ENCODE measurements around the gene CCRL2. TPM values are rescaled to one million over a fixed set of nuclear protein-coding genes. Genes with fewer than 3 reads are reported as not detected.

The CCRL2 gene
- total and polyA plus RNA-seq, 9 of the 15 experiments (the other 6 are each of a cell fraction or from before 2014, with no cell fraction given) = 3.4 to 5.7 (median 4.0) TPM

DNA sequence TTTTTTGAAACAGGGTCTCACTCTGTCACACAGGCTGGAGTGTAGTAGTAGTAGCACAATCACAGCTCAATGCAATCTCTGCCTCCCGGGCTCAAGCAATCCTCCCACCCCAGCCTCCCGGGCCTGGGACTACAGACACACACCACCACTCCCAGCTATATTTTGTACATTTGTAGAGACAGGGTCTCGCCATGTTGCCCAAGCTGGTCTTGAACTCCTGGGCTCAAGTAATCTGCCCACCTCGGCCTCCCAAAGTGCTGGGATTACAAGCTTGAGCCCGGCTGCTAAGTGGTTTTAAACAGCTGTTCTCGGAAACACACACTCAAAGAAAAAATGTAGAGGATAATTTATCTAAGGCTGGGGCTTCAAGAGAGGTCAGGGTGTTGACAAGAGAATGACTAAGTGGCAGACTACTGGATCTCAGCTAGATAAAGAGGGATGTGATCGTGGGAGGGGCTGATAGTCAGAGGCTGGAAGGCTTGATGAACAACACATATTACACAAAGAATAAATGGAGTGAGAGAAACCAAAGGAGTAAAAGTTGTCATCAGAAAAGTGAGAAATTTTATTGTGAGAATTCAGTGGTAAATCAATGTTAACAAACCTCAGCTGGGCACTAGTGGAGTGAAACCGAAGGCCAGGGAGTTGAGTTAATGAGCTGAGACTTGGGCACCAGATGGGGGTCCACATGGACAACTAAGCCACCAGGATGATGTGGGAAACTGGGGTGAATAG, 6.9 kb upstream of the CCRL2 start (continued):
- no peak for TF ChIP-seq ZNF263 (CRISPR knock-in tag; IDR thresholded peaks at IDR 0.05; ENCODE audit: borderline replicate concordance)
- TF ChIP-seq ASH1L (IDR thresholded peaks at IDR 0.05; ENCODE audit: borderline replicate concordance, low read depth, partially characterized antibody) = no peak
- TF ChIP-seq ID3 (CRISPR knock-in tag; IDR thresholded peaks at IDR 0.05) = no peak
- TF ChIP-seq ID3 (tag; IDR thresholded peaks at IDR 0.05) = peak; percentile 81; the same call in 1 of the 2 replicates
- no peak for TF ChIP-seq ZNF780A (CRISPR knock-in tag; IDR thresholded peaks at IDR 0.05)
- TF ChIP-seq E2F8 (IDR thresholded peaks at IDR 0.05; ENCODE audit: low read depth, partially characterized antibody) = no peak
- TF ChIP-seq HLTF (IDR thresholded peaks at IDR 0.05) = no peak
- no peak for TF ChIP-seq MTF1 (CRISPR knock-in tag; IDR thresholded peaks at IDR 0.05; ENCODE audit: borderline replicate concordance)
- peak; percentile 65 for TF ChIP-seq MAFK (IDR thresholded peaks at IDR 0.05; ENCODE audit: low read length)
- TF ChIP-seq OTX1 (CRISPR knock-in tag; IDR thresholded peaks at IDR 0.05) = peak; percentile 55; the same call in 1 of the 2 replicates
- no peak for TF ChIP-seq FOXP1 (CRISPR knock-in tag; IDR thresholded peaks at IDR 0.05)
- peak; percentile 99 for TF ChIP-seq HDAC2 (IDR thresholded peaks at IDR 0.05)
- peak; percentile 53; the same call in 1 of the 2 replicates for TF ChIP-seq PBX2 (CRISPR knock-in tag; IDR thresholded peaks at IDR 0.05; ENCODE audit: low read depth)
- TF ChIP-seq PBX2 (tag; conservative IDR thresholded peaks at IDR 0.05; ENCODE audit: low read depth) = peak; percentile 99
- TF ChIP-seq PHF20 (IDR thresholded peaks at IDR 0.05; ENCODE audit: partially characterized antibody) = no peak
- TF ChIP-seq ZNF707 (CRISPR knock-in tag; conservative IDR thresholded peaks at IDR 0.05) = no peak
- TF ChIP-seq, protein P1, sequence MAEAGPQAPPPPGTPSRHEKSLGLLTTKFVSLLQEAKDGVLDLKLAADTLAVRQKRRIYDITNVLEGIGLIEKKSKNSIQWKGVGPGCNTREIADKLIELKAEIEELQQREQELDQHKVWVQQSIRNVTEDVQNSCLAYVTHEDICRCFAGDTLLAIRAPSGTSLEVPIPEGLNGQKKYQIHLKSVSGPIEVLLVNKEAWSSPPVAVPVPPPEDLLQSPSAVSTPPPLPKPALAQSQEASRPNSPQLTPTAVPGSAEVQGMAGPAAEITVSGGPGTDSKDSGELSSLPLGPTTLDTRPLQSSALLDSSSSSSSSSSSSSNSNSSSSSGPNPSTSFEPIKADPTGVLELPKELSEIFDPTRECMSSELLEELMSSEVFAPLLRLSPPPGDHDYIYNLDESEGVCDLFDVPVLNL (CRISPR knock-in tag; IDR thresholded peaks at IDR 0.05; ENCODE audit: low read depth) = no peak
- TF ChIP-seq RAD51 (IDR thresholded peaks at IDR 0.05; ENCODE audit: borderline replicate concordance, low read depth) = no peak
- TF ChIP-seq MEF2A (IDR thresholded peaks at IDR 0.05; ENCODE audit: control insufficient read depth, low read depth, low read length) = no peak
- TF ChIP-seq NFYB (IDR thresholded peaks at IDR 0.05; ENCODE audit: extremely low read depth, insufficient read length) = no peak
- no peak for TF ChIP-seq NFRKB (IDR thresholded peaks at IDR 0.05; ENCODE audit: low read depth)
